NCI-H748 (cell line): ENCODE measurements around the gene OR4D2.
A peak's percentile ranks its signal among the peaks of the same experiment; 100 is the strongest.
"Not testable (repeated sequence)": the region's sequence is repeated elsewhere in the genome, so short reads cannot be mapped to it uniquely, and the experiment has no call there.

ENCODE experiments used
- DNase-seq: peaks from one replicate; lab custom pipeline; 2025; ENCODE audit not compliant: unreplicated experiment; lab: John Stamatoyannopoulos, UW

The OR4D2 gene

DNA sequence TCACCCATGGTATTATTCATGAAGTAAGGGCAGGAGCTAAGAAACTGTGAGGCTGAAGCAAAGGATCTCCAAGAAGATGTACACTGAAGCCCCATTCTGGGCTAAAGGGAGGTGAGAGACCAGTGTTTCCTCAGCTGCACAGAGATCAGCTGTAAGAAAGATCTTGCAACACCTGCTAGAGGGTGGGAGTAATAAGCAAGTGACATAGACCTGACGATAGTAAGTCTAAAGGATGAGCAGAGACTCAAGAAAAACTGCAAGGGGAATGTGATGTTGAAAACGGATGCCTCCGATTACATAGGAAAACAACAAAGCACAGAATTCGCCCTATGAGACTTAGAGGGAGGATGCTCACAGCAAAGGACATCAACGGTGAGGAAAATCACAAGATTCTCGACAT is at the start of gene OR4D2:
TSS of gene OR4D2 (plus strand) at position 301 of the 400 bp plus-strand sequence. CDS start 2,674 bp downstream, outside the sequence.
- DNase-seq = no peak

DNA sequence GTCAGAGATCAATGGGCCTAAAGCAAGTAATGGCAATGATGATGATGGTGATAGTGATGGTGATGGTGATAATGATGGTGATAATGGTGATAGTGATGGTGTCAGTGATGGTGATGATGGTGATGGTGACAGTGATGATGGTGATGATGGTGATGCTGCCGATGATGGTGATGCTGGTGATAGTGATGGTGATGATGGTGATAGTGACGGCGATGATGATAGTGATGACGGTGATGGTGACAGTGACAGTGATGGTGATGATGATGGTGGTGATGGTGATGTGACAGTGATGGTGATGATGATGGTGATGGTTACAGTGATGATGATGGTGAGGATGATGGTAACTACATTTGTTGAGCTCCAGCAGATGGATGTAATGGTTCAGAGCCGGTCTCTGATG is 49.4 kb upstream of the OR4D2 start:
- no peak for DNase-seq

DNA sequence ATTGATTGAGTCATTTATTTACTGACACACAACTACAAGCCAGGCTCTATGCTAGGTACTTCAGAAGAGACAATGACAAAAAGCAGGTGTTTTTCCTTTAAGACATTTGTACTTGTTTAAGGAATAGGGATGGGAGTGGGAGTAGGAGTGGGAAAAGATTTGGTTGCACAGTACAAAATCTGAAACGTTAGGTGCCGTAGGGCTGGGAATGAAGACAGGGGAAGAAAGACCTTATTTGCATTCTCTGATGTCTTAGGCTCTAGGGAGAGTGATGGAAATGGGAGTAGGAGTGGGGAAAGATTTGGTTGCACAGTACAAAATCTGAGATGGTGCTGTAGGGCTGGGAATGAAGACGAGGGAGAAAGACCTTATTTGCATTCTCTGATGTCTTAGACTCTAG is 47.3 kb upstream of the OR4D2 start:
- no peak for DNase-seq

DNA sequence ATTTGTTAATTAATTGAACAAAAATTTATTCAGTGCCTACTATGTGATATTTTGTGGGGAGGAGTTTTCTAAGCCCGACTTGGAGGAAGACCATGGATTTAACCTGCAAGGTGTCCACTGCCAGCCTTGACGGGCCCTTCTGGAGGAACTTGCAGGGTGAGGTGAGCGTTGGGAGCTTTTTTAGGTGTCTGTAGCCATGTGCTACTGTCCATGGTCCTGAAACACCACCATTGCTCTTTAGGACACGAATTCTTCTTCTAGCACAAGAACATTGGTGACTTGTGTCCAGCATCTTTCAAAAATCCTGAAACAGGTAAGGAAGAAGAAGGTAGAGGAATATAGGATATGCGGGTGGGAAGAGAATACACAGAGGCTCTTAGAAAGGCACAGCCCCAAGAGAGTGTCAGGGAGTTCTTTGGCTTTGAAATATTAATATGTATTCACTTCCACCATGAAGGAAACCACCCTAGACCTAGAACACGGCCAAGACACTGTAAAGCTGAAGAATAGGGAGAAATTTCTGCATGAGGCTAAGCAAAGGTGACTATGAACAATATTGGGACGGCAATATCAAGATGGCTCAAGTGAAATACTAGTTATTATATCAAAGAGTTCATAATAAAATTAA is 46.5 kb upstream of the OR4D2 start:
- no peak for DNase-seq

DNA sequence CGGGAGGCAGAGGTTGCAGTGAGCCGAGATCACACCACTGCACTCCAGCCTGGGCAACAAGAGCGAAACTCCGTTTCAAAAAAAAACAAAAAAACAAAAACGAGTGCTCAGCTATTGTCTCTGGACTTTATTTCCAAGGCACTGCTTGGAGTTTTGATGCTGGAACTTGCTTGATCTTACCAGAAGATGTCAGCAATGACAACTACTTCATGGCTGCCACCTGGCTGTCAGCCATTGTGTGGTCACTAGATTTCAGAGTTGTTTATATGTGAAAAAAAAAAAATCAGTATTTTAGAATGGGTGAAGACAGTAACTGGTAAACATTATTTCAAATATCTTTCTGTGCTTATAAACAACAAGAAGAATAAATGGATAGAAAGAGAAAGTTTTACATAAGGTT is 44.9 kb upstream of the OR4D2 start:
- peak; percentile 49 for DNase-seq

DNA sequence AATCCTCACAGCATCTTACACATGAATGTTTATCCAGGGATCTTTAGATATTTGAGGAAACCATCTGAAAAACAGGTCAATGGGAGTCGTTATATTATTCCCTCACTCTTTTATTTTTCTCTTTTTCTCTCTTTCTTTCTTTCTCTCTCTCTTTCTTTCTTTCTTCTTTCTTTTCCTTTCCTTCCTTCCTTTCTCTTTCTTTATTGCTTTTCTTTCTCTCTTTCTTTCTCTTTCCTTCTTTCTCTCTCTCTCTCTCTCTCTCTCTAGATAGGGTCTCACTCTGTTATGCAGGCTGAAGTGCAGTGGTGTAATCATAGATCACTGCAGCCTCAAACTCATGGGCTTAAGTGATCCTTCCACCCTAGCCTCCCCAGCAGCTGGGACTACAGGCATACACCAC is 38.9 kb upstream of the OR4D2 start:
- no peak for DNase-seq

DNA sequence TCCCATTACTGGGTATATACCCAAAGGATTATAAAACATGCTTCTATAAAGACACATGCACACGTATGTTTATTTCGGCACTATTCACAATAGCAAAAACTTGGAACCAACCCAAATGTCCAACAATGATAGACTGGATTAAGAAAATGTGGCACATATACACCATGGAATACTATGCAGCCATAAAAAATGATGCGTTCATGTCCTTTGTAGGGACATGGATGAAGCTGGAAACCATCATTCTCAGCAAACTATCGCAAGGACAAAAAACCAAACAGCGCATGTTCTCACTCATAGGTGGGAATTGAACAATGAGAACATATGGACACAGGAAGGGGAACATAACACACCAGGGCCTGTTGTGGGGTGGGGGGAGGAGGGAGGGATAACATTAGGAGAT is 34.1 kb upstream of the OR4D2 start:
- not testable (repeated sequence) for DNase-seq

DNA sequence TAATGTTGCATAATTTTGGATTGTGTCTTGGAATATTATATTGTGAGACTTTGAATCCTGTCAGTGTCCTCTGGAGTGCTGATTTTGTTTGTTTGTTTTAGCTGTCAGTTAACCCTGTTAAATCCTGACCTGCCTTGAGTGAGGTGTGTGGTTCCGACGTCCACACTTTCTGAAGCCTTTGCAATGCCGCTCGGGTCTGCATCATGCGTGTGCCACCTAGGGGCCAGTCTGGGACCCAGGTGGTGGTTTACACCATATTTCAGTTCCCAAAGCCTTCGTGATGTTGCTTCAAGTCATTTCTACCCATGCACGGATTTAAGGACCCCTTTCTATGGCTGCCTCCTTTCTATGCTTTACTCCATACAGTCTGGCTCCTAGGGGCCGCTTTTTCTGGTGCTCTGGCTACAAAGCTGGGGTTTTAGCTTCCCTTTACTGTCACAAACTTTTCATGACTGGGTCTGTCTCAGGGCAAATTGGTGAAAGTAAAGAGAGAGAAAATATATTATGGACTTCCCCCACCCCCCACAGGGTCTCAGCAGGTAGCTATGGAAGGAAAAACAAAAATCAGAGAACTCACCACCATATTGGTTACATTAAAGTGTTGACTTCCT is 30.0 kb upstream of the OR4D2 start:
- DNase-seq = peak; percentile 21

DNA sequence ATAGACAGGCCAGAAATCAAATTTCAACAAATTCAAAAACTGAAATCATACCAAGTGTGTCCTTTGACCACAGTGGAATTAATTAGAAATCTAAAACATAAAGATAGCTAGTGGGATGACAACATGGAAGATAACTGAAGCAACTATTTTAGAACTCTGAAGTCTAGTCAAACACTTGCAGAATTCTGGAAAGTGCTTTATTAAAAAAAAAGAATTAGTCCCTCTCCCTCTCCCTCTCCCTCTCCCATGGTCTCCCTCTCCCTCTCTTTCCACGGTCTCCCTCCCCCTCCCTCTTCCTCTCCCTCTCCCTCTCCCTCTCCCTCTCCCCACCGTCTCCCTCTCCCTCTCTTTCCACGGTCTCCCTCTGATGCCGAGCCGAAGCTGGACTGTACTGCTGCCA is 25.3 kb upstream of the OR4D2 start:
- DNase-seq = no peak

DNA sequence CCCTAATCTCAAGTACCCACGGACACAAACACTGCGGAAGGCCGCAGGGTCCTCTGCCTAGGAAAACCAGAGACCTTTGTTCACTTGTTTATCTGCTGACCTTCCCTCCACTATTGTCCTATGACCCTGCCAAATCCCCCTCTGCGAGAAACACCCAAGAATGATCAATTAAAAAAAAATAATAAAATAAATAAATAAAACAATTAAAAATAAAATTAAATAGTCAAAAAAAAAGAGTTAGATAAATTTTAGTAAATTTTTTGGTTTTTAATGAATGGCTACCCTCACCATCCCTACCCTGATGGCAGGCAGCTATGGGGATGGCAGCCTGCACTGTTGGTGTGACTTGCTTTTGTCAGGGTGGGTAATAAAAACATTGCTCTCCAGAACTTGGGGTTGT is 23.4 kb upstream of the OR4D2 start:
- not testable (repeated sequence) for DNase-seq

DNA sequence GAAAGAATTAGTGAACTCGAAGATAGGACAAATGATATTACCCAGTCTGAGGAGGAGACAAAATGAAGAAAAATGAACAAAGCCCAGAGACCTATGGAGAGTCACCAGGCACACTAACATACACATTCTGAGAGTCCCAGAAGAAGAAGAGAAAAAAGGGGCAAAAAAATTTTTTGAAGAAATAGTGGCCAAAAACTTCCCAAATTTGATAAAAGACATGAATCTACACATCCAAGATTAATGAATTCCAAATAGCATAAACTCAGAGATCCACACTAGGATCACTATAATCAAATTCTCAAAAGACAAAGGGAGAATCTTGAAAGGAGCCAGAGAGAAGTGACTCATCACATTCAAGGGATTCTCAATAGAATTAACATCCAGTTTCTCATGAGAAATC is 22.0 kb upstream of the OR4D2 start:
- no peak for DNase-seq

DNA sequence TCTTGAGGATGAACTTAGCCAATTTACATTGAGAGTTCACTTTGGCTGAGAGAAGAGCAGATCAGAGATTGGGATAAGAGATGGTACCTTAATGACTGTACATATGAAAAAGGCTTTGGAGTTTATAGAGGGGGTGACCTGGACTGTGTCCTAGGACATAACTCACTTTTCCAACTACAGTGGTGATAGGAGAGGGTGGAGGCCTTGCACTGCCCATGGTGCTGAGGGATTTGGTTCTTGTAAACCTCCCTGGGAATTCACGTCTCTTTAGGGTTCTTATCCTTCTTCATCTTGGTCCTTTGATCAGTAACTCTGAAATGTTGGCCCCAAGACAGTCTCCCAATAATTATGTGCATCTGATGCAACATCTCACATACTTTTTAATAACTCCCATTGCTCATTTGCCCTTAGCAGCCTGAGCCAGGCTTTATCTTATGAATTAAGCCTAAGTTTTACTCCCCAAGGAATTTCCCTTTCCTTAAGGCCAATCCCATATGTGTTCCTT is 18.8 kb upstream of the OR4D2 start, which contains the start of gene OR4D1:
TSS of gene OR4D1 (plus strand) at position 455 of the 505 bp plus-strand sequence. CDS start 6,770 bp downstream, outside the sequence.
- DNase-seq = no peak

DNA sequence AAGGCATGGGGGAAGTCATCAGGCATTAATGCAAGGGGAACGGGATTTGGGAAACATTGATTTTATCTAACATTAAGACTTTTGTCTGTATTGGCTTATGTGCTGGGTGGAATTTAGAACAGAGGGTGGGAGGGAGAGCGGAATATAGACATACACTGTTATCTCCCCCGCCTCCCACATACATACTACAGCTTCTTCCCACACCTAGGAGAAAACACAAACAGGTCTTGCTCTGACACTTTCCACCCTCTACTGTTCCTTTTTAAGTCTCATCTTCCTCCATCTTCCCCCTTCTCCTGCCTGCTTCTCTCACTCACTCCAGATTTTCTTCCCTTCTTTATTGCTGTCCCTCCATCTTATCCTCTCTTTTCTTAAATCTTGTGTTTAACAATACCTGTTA is 18.2 kb upstream of the OR4D2 start:
- DNase-seq = no peak

DNA sequence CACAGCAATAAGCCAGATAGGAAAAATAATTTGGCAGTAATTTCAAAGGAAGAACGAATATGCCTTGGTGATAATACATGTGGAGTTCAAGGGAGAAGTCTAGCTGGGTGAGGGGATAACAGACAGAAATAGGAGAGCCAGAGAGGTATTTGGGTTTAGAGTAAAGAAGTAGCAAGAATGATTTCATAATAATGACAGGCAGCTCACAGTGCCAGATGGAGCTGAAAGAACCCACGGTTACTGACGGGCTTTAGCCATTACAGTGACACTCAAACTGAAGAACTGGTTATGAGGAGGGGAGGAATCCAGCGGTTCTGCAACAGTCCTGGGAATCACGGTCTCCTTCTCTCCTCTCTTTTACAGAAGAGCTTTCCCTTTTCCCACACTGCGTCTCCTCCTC is 16.4 kb upstream of the OR4D2 start:
- no peak for DNase-seq

DNA sequence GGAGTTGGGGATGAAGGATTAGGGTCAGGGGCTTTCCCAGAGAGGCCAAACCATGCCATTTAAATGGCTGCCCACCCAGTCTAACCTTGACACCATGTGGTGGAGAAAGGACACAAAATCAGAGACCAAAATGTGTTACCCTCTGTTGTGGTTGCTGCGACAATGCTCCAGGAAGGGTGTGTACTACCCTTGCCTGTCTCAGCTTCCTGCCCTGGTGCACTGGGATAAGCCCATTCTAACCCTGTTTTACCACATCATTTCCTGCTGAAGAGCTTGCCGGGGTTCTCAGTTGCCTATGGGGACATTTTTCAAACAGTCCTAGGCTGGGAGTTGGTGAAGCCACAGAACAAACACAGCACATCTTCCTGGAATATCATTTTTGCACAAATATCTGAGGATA is 13.7 kb upstream of the OR4D2 start:
- no peak for DNase-seq

DNA sequence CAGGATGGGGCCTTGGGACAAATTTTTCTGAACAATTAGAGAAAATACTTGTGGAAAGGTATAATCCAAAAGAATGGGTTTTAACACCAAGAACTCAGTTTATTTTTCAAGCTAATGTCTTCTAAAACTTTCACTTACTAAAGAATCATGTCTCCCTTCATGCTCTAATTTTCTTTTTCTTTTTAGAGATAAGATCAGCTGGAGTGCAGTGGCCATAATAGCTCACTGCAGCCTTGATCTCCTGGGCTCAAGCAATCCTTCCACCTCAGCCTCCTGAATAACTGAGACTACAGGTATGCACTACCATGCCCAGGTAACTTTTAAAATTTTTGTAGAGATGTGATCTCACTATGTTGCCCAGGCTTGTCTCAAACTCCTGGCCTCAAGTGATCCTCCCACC is 13.1 kb upstream of the OR4D2 start:
- no peak for DNase-seq

DNA sequence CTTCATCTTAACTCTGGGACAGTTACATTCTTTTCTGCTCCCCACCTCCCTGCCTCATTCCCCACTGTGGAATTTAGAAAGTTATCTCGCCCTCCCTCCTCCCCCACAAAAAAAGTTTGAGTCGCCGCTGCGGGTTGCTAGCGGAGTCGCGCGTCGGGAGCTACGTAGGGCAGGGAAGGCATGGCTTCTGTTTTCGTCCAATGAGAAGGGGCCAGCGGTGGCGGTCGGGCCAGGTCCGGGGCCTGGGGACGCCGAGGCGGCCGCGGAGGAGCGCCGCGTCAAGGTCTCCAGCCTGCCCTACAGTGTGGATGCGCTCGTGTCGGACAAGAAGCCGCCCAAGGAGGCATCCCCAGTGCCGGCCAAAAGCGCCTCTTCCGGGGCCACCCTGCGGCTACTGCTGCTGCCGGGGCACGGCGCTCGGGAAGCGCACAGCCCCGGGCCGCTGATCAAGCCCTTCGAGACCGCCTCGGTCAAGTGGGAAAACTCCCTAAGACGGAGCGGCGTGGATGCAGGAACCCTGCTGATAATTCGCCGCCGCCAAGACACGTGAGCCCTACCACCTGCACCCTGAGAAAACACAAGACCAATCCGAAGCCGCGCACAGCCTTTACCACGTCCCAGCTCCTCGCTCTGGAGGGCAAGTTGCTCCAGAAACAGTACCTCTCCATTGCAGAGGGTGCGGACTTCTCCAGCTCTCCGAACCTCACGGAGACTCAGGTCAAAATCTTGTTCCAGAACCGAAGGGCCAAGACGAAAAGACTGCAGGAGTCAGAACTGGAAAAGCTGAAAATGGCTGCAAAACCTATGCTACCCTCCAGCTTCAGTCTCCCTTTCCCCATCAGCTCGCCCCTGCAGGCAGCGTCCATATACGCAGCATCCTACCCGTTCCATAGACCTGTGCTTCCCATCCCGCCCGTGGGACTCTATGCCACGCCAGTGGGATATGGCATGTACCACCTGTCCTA is 9.7 kb upstream of the OR4D2 start:
- no peak for DNase-seq

DNA sequence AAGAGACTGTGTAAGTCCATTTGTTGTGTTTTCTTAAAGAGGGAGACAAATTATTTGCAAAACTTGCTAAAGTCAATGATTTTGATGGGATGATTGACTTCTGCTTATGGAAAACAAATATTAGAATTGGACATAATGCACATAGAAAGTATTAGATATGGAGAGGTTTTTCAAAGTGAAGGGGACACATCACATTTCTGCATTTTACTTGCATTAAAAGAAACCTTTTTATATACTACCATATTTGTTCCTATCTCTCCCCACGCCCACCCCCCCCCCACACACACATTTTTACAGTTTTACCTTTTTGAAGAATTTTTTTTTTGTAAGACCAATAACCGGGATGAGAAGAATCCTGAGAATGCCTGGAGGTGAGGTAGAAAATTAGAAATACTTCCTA is 8.6 kb upstream of the OR4D2 start:
- DNase-seq = no peak

DNA sequence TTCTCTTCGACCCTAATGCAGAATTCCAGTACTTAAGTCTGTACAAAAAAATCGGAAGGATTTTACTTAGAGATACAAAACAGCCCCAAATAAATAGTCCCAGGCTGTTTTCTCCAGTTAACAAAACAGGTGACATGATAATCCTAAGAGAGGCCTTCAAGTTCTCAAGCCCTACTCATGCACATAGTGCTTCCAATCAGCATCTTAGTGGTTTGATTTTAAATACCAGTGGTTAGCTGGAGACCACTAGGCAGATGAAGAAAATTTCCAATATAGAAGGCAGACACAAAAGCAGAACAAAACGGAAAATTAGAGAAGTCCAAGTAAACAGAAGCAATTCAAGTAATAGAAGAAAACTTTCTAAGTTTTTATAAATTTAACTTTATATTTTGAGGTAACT is 5.2 kb upstream of the OR4D2 start:
- no peak for DNase-seq

DNA sequence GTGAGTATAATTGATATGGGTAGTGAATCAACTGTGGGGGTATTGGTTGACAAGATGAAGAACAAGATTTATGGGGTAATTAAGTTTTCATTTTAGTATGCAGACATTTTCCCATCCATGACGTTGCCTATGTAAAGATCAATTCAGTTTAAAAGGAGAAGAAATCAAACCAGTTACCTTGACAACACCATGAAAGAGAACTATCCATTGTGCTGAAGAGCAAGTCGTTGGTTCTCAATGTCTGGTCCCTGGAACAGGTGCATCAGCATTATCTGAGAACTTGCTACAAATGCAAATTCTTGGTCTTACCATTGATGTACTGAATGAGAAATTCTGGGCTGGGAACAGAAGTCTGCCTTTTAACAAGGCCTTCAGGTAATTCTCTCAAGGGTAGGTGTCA is 801 bp upstream of the OR4D2 start:
- DNase-seq = peak; percentile 31

DNA sequence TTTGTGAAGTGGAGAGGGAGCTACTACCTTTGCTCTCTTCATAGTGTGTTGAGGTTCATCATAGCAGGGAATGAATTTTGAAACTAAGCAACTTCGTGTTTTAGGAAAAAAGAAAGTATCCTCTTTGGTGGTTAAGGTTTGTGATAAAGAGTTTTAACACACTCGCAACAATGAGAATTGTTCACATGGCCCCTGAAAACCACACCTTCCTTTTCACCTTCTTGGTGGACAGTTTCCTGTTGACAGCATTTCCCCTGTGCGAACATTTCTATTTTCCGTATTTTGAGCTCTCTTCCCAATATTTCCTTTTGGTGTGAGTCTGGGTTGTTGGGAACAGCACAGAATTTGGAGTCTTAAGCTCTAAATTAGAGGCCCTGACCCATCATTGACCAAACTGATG is 3.8 kb downstream of the OR4D2 start:
- no peak for DNase-seq
